Fibroblast of pulmonary artery (primary cell): ENCODE measurements around the gene RMND1.

Experiments
- DNase-seq: peaks from one replicate; pipeline ENCODE4 v3.0.0-alpha.2; 2010; ENCODE audit warnings: low read depth
- H3K4me3 ChIP-seq: replicated peaks from 2 replicates; pipeline ENCODE4 v1.5.1; 2011; ENCODE audit warnings: low read depth, mild to moderate bottlenecking, control low read depth, low read length, moderate library complexity
- CTCF ChIP-seq: IDR thresholded peaks from 2 replicates; pipeline ENCODE4 v1.5.1; 2011; ENCODE audit warnings: mild to moderate bottlenecking, control low read depth, low read length, inconsistent platforms; ENCODE audit errors: missing control alignments

Gene RMND1

GRCh38 chr6:151436300-151436699, 15.6 kb downstream of the RMND1 start:
- no peak for TF ChIP-seq CTCF
- no peak for DNase-seq
- no peak overlapping the region for H3K4me3 ChIP-seq

GRCh38 chr6:151434369-151434768, 17.6 kb downstream of the RMND1 start:
- no peak overlapping the region for H3K4me3 ChIP-seq
- no peak for DNase-seq
- TF ChIP-seq CTCF: no peak

GRCh38 chr6:151432651-151433050, 19.3 kb downstream of the RMND1 start:
- no peak for DNase-seq
- no peak overlapping the region for H3K4me3 ChIP-seq
- TF ChIP-seq CTCF: no peak

GRCh38 chr6:151431337-151431736, 20.6 kb downstream of the RMND1 start:
- no peak overlapping the region for H3K4me3 ChIP-seq
- no peak for TF ChIP-seq CTCF
- DNase-seq: no peak

GRCh38 chr6:151430886-151431285, 21.0 kb downstream of the RMND1 start:
- H3K4me3 ChIP-seq: no peak overlapping the region
- DNase-seq: no peak
- TF ChIP-seq CTCF: peak; percentile 3

- no peak for DNase-seq
- TF ChIP-seq CTCF: no peak
- no peak overlapping the region for H3K4me3 ChIP-seq
These were observed 23.7 kb downstream of the RMND1 start for GRCh38 chr6:151428093-151428735.

- DNase-seq: no peak
- no peak overlapping the region for H3K4me3 ChIP-seq
- TF ChIP-seq CTCF: no peak
These were observed 26.4 kb downstream of the RMND1 start for GRCh38 chr6:151425561-151425960.
